ENCODE data around the gene TMC8.

DNA sequence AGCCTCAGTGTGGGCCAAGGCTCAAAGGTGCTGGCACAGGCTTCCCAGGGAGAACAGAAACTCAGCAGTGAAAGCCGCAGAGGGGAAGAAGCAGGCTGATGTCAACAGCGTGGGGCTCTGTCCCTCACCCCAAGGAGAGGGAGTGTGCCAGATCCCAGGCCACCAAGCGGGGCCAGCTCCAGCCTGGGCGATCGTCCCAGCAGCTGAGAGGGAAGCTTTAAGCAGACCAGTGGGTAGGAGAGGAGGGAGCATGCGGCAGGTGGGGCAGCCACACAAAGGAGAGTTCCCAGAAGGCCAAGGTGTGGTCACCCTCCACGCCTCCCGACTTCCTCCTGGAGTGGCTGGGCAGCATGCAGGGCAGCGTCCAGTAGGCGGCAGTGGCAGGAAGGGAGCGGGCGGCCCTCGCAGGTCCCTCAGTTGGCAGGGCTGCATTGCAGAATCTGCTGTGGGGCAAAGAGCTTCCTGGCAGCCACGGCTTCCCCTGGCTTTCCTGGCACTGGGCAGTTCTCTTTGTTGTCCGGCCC lies 43.8 kb downstream of the TMC8 start:
- TF ChIP-seq, protein P1, sequence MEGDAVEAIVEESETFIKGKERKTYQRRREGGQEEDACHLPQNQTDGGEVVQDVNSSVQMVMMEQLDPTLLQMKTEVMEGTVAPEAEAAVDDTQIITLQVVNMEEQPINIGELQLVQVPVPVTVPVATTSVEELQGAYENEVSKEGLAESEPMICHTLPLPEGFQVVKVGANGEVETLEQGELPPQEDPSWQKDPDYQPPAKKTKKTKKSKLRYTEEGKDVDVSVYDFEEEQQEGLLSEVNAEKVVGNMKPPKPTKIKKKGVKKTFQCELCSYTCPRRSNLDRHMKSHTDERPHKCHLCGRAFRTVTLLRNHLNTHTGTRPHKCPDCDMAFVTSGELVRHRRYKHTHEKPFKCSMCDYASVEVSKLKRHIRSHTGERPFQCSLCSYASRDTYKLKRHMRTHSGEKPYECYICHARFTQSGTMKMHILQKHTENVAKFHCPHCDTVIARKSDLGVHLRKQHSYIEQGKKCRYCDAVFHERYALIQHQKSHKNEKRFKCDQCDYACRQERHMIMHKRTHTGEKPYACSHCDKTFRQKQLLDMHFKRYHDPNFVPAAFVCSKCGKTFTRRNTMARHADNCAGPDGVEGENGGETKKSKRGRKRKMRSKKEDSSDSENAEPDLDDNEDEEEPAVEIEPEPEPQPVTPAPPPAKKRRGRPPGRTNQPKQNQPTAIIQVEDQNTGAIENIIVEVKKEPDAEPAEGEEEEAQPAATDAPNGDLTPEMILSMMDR (IDR thresholded peaks at IDR 0.05; ENCODE audit: low read length): no peak
- TF ChIP-seq EZH2 (IDR thresholded peaks at IDR 0.05; ENCODE audit: borderline replicate concordance, low read length): no peak

Measured in OCI-LY1 (cell line).